ENCODE data around the gene FAM13A. TPM values are rescaled to one million over a fixed set of nuclear protein-coding genes. Genes with fewer than 3 reads are reported as not detected.

The FAM13A gene
- total and polyA plus RNA-seq, 10 of the 15 experiments (the other 5 are each of a cell fraction or from before 2014, with no cell fraction given), result 0.05 to 1.8 (median 0.27) TPM; not detected in 1

- TF ChIP-seq, protein P1, sequence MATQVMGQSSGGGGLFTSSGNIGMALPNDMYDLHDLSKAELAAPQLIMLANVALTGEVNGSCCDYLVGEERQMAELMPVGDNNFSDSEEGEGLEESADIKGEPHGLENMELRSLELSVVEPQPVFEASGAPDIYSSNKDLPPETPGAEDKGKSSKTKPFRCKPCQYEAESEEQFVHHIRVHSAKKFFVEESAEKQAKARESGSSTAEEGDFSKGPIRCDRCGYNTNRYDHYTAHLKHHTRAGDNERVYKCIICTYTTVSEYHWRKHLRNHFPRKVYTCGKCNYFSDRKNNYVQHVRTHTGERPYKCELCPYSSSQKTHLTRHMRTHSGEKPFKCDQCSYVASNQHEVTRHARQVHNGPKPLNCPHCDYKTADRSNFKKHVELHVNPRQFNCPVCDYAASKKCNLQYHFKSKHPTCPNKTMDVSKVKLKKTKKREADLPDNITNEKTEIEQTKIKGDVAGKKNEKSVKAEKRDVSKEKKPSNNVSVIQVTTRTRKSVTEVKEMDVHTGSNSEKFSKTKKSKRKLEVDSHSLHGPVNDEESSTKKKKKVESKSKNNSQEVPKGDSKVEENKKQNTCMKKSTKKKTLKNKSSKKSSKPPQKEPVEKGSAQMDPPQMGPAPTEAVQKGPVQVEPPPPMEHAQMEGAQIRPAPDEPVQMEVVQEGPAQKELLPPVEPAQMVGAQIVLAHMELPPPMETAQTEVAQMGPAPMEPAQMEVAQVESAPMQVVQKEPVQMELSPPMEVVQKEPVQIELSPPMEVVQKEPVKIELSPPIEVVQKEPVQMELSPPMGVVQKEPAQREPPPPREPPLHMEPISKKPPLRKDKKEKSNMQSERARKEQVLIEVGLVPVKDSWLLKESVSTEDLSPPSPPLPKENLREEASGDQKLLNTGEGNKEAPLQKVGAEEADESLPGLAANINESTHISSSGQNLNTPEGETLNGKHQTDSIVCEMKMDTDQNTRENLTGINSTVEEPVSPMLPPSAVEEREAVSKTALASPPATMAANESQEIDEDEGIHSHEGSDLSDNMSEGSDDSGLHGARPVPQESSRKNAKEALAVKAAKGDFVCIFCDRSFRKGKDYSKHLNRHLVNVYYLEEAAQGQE (IDR thresholded peaks at IDR 0.05; ENCODE audit: low read depth, low read length), result no peak
- no peak for TF ChIP-seq NRF1 (conservative IDR thresholded peaks at IDR 0.05; ENCODE audit: low read depth, low read length)
- no peak for TF ChIP-seq ZSCAN29 (IDR thresholded peaks at IDR 0.05)
- no peak for TF ChIP-seq TBL1XR1 (IDR thresholded peaks at IDR 0.05; ENCODE audit: low read depth, low read length)
- TF ChIP-seq IKZF2 (IDR thresholded peaks at IDR 0.05), result no peak
Measured at GRCh38 chr4:88857588-88857987, 199.4 kb downstream of the FAM13A start (continued).

GRCh38 chr4:88854481-88854880 lies 202.5 kb downstream of the FAM13A start:
- DNase-seq (ENCODE audit: low read depth, low spot score) (no peak), ATAC-seq (no peak), FAIRE-seq (no peak)
- ChIA-PET CTCF (no interaction called here), POLR2A (no interaction called here), RAD21 (ENCODE audit: unreplicated experiment) (no interaction called here), SMC1A (ENCODE audit: uncharacterized antibody, unreplicated experiment) (no interaction called here)
- H4K20me1 ChIP-seq (ENCODE audit: control insufficient read depth, insufficient read depth), result no peaks in the 10 kb centered on the region
- WGBS (ENCODE audit: insufficient coverage, insufficient replicate concordance, low lambda C conversion rate, missing lambda C conversion rate), result 82% methylated on average over 3 of the region's 3 CpGs
- H3K4me1 ChIP-seq (ENCODE audit: control insufficient read depth, insufficient read depth, low read length), result peaks cover 6% of the 10 kb centered on the region; the same call in 1 of the 2 replicates
- H3K27ac ChIP-seq (ENCODE audit: control insufficient read depth, insufficient read depth), result no peak overlapping the region
- no peaks in the 10 kb centered on the region for H3K9me3 ChIP-seq (replicated peaks; ENCODE audit: control insufficient read depth, insufficient read depth, low read length)
- in situ Hi-C loops (cut with MboI) (no loop called here), intact Hi-C loops (cut with micrococcal nuclease; ENCODE audit: unreplicated experiment) (no loop called here)
- no peak overlapping the region for H3K9ac ChIP-seq (ENCODE audit: control insufficient read depth, insufficient read depth, low read length)
- H3K79me2 ChIP-seq (ENCODE audit: control insufficient read depth, insufficient read depth, low read length), result no peaks in the 10 kb centered on the region
- H3K36me3 ChIP-seq (ENCODE audit: control insufficient read depth in 2 of 2, insufficient read depth in 2 of 2, low read length in 1 of 2), result no peaks in the 10 kb centered on the region
- no peak overlapping the region for H3K4me3 ChIP-seq
- H3K27me3 ChIP-seq (replicated peaks in 1 of 2; ENCODE audit: control insufficient read depth in 2 of 2, insufficient read depth in 2 of 2, low read length in 1 of 2), result no peaks in the 10 kb centered on the region
- H3K4me2 ChIP-seq (ENCODE audit: control insufficient read depth, insufficient read depth), result no peak overlapping the region
- no peak overlapping the region for H2AFZ ChIP-seq (ENCODE audit: control insufficient read depth, low read depth, low read length)
- no TSS peak for BruUV-seq (replicated peaks)
- no peak for TF ChIP-seq CBFB (IDR thresholded peaks at IDR 0.05; ENCODE audit: low read depth)
- no peak for TF ChIP-seq MTA2 (IDR thresholded peaks at IDR 0.05; ENCODE audit: low read depth)
- no peak for TF ChIP-seq RUNX3 (IDR thresholded peaks at IDR 0.05; ENCODE audit: low read length)
- no peak for TF ChIP-seq SMAD5 (IDR thresholded peaks at IDR 0.05; ENCODE audit: low read depth)
- TF ChIP-seq RAD21 (IDR thresholded peaks at IDR 0.05; ENCODE audit: insufficient read depth, low read depth, low read length), result no peak
- TF ChIP-seq E2F4 (IDR thresholded peaks at IDR 0.05; ENCODE audit: low read depth, low read length), result no peak
- TF ChIP-seq, protein P2, sequence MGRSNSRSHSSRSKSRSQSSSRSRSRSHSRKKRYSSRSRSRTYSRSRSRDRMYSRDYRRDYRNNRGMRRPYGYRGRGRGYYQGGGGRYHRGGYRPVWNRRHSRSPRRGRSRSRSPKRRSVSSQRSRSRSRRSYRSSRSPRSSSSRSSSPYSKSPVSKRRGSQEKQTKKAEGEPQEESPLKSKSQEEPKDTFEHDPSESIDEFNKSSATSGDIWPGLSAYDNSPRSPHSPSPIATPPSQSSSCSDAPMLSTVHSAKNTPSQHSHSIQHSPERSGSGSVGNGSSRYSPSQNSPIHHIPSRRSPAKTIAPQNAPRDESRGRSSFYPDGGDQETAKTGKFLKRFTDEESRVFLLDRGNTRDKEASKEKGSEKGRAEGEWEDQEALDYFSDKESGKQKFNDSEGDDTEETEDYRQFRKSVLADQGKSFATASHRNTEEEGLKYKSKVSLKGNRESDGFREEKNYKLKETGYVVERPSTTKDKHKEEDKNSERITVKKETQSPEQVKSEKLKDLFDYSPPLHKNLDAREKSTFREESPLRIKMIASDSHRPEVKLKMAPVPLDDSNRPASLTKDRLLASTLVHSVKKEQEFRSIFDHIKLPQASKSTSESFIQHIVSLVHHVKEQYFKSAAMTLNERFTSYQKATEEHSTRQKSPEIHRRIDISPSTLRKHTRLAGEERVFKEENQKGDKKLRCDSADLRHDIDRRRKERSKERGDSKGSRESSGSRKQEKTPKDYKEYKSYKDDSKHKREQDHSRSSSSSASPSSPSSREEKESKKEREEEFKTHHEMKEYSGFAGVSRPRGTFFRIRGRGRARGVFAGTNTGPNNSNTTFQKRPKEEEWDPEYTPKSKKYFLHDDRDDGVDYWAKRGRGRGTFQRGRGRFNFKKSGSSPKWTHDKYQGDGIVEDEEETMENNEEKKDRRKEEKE (IDR thresholded peaks at IDR 0.05), result no peak
- TF ChIP-seq YBX1 (IDR thresholded peaks at IDR 0.05), result no peak
- no peak for TF ChIP-seq DPF2 (IDR thresholded peaks at IDR 0.05)
- no peak for TF ChIP-seq BHLHE40 (IDR thresholded peaks at IDR 0.05; ENCODE audit: borderline replicate concordance in 1 of 2, low read depth in 2 of 2, low read length in 1 of 2)
- no peak for TF ChIP-seq NFYB (IDR thresholded peaks at IDR 0.05; ENCODE audit: insufficient read depth, low read depth, low read length)
- TF ChIP-seq EZH2 (IDR thresholded peaks at IDR 0.05; ENCODE audit: borderline replicate concordance, control insufficient read depth, low read depth, low read length), result no peak
- TF ChIP-seq FOXK2 (IDR thresholded peaks at IDR 0.05), result no peak

Measured in GM12878 (cell line).